ENCODE data around the gene TAS2R60. TPM values are rescaled to one million over a fixed set of nuclear protein-coding genes. Genes with fewer than 3 reads are reported as not detected.

The TAS2R60 gene
- total and polyA plus RNA-seq, 2 of the 4 experiments (the other 2 are of a cell fraction): not detected

- Histone ChIP-seq H2BK15ac (ENCODE audit: low read depth, low read length) (no peak overlapping the region), H3K36me3 (ENCODE audit: control insufficient read depth, insufficient read depth, low read length) (no peaks in the 10 kb centered on the region), H3K4me2 (ENCODE audit: low read depth, low read length) (no peak overlapping the region), H2AFZ (replicated peaks; ENCODE audit: low read length, poor library complexity) (no peak overlapping the region), H3K23ac (ENCODE audit: low read depth, low read length) (no peak overlapping the region), H3K14ac (replicated peaks; ENCODE audit: low read depth, low read length) (no peak overlapping the region), H2BK5ac (ENCODE audit: low read depth, low read length, poor library complexity, severe bottlenecking) (no peak overlapping the region), H3K4me3 (ENCODE audit: insufficient read depth, low read depth, low read length) (no peak overlapping the region), H3K9me3 (ENCODE audit: control insufficient read depth, insufficient read depth, low read length) (no peaks in the 10 kb centered on the region), H3K9ac (ENCODE audit: low read depth, low read length) (no peak overlapping the region), H4K91ac (ENCODE audit: insufficient read depth, low read depth, low read length) (no peak overlapping the region), H3K27me3 (ENCODE audit: control insufficient read depth, insufficient read depth, low read length) (no peaks in the 10 kb centered on the region), H2BK20ac (ENCODE audit: low read depth, low read length) (no peak overlapping the region), H2BK120ac (ENCODE audit: low read depth, low read length) (no peak overlapping the region), H4K20me1 (ENCODE audit: insufficient read depth, low read length) (no peaks in the 10 kb centered on the region), H3K4me1 (ENCODE audit: control insufficient read depth, insufficient read depth, low read length) (peaks cover 3% of the 10 kb centered on the region; the same call in 1 of the 2 replicates), H3K18ac (ENCODE audit: low read depth, low read length) (no peak overlapping the region), H3K9me1 (ENCODE audit: insufficient read depth, low read length) (no peaks in the 10 kb centered on the region), H2AK5ac (ENCODE audit: low read depth, low read length) (no peak overlapping the region), H2AK9ac (replicated peaks; ENCODE audit: low read depth, low read length, poor library complexity) (no peak overlapping the region), H3K4ac (ENCODE audit: low read depth, low read length) (no peak overlapping the region), H3K27ac (ENCODE audit: insufficient read depth, low read length) (no peak overlapping the region), H4K5ac (ENCODE audit: low read depth, low read length) (no peak overlapping the region), H3K79me1 (ENCODE audit: low read depth in 1 of 2, low read length in 2 of 2) (no peaks in the 10 kb centered on the region), H3K56ac (ENCODE audit: extremely low read depth, insufficient read depth, low read length) (no peak overlapping the region), H4K8ac (ENCODE audit: low read depth in 2 of 2, low read length in 2 of 2) (no peak overlapping the region)
- POLR2A ChIA-PET (ENCODE audit: unreplicated experiment): no interaction called here
- in situ Hi-C loops (cut with MboI; ENCODE audit: low sequenced_read_pairs) (no loop called here), intact Hi-C loops (cut with micrococcal nuclease) (loop anchor here (5.0 kb wide), 1 partner anchor 101 kb away; no protein-coding TSS in a partner anchor), dilution Hi-C loops (cut with HindIII; ENCODE audit: low sequenced_read_pairs, unreplicated experiment) (no loop called here)
- no peak for TF ChIP-seq RAD21 (IDR thresholded peaks at IDR 0.05; ENCODE audit: low read length)
- TF ChIP-seq RFX5 (IDR thresholded peaks at IDR 0.05; ENCODE audit: low read depth, low read length): no peak
- no peak for TF ChIP-seq CHD1 (IDR thresholded peaks at IDR 0.05; ENCODE audit: low read depth, low read length)
- TF ChIP-seq USF2 (IDR thresholded peaks at IDR 0.05; ENCODE audit: low read depth, low read length): no peak
- TF ChIP-seq MAFK (IDR thresholded peaks at IDR 0.05; ENCODE audit: low read depth, low read length): no peak
- TF ChIP-seq MAZ (IDR thresholded peaks at IDR 0.05; ENCODE audit: borderline replicate concordance, low read depth, low read length): no peak
- TF ChIP-seq SMC3 (IDR thresholded peaks at IDR 0.05; ENCODE audit: low read depth, low read length): no peak
- TF ChIP-seq MXI1 (IDR thresholded peaks at IDR 0.05; ENCODE audit: borderline replicate concordance, low read depth, low read length): no peak
- DNase-seq: no peak
- no peak for ATAC-seq (ENCODE audit: low read depth)
- no CpG with 5 or more reads among the region's 1 CpG for WGBS, 2 experiments (ENCODE audit: extremely low coverage in 2 of 2, insufficient read length in 1 of 2)
- CTCF ChIA-PET: no interaction called here
- BruUV-seq (replicated peaks): no TSS peak
Observed at GRCh38 chr7:143493751-143494150, 50.5 kb downstream of the TAS2R60 start.

Other genes starting within 250 kb of the TAS2R60 start
- not detected in 2 replicates for gene TAS2R40, start 221.4 kb upstream of the TAS2R60 start, total RNA-seq (2012; rRNA removed)
- gene TAS2R40, start 221.4 kb upstream of the TAS2R60 start, polyA plus RNA-seq (2012; rRNA removed): not detected in 2 replicates
- gene GSTK1, start 180.0 kb upstream of the TAS2R60 start, total RNA-seq (2012; rRNA removed): 60.0 and 64.9 TPM in 2 replicates
- 109 and 111 TPM in 2 replicates for gene GSTK1, start 180.0 kb upstream of the TAS2R60 start, polyA plus RNA-seq (2012; rRNA removed)
- not detected in 2 replicates for gene TMEM139, start 158.5 kb upstream of the TAS2R60 start, total RNA-seq (2012; rRNA removed)
- gene TMEM139, start 158.5 kb upstream of the TAS2R60 start, polyA plus RNA-seq (2012; rRNA removed): 0.07 TPM in 1 of 2 replicates, not detected in the other
- 18.6 and 25.6 TPM in 2 replicates for gene CASP2, start 155.1 kb upstream of the TAS2R60 start, total RNA-seq (2012; rRNA removed)
- gene CASP2, start 155.1 kb upstream of the TAS2R60 start, polyA plus RNA-seq (2012; rRNA removed): 14.3 and 15.4 TPM in 2 replicates
- gene CLCN1, start 127.3 kb upstream of the TAS2R60 start, total RNA-seq (2012; rRNA removed): not detected in 2 replicates
- gene CLCN1, start 127.3 kb upstream of the TAS2R60 start, polyA plus RNA-seq (2012; rRNA removed): not detected in 2 replicates
- 2.5 and 3.4 TPM in 2 replicates for gene FAM131B, start 80.7 kb upstream of the TAS2R60 start, total RNA-seq (2012; rRNA removed)
- gene FAM131B, start 80.7 kb upstream of the TAS2R60 start, polyA plus RNA-seq (2012; rRNA removed): 3.7 and 4.3 TPM in 2 replicates
- 22.6 and 25.0 TPM in 2 replicates for gene ZYX, start 62.1 kb upstream of the TAS2R60 start, total RNA-seq (2012; rRNA removed)
- 291 and 334 TPM in 2 replicates for gene ZYX, start 62.1 kb upstream of the TAS2R60 start, polyA plus RNA-seq (2012; rRNA removed)
- not detected in 2 replicates for gene EPHA1, start 34.6 kb upstream of the TAS2R60 start, total RNA-seq (2012; rRNA removed)
- gene EPHA1, start 34.6 kb upstream of the TAS2R60 start, polyA plus RNA-seq (2012; rRNA removed): 0.10 TPM in 1 of 2 replicates, not detected in the other
- not detected in 2 replicates for gene TAS2R41, start 34.4 kb downstream of the TAS2R60 start, total RNA-seq (2012; rRNA removed)
- not detected in 2 replicates for gene TAS2R41, start 34.4 kb downstream of the TAS2R60 start, polyA plus RNA-seq (2012; rRNA removed)
- under 0.01 TPM in 1 of 2 replicates, not detected in the other for gene CTAGE15, start 128.3 kb downstream of the TAS2R60 start, total RNA-seq (2012; rRNA removed)
- gene CTAGE15, start 128.3 kb downstream of the TAS2R60 start, polyA plus RNA-seq (2012; rRNA removed): not detected in 2 replicates
- 3.3 and 3.4 TPM in 2 replicates for gene TCAF2, start 177.5 kb downstream of the TAS2R60 start, total RNA-seq (2012; rRNA removed)
- gene TCAF2, start 177.5 kb downstream of the TAS2R60 start, polyA plus RNA-seq (2012; rRNA removed): 2.8 and 3.0 TPM in 2 replicates

All from IMR-90 (cell line).